ENCODE data around the gene POLR2E.

GRCh38 chr19:1049800-1050199 lies 45.4 kb downstream of the POLR2E start:
- TF ChIP-seq EZH2 (IDR thresholded peaks at IDR 0.05) (no peak), POLR2AphosphoS5 (IDR thresholded peaks at IDR 0.05; ENCODE audit: borderline replicate concordance, low read depth, low read length) (no peak)

All from SK-N-MC (cell line).